AG10803 (cell line): Measurements from ENCODE around the gene DLG2.

Source experiments
- DNase-seq: peaks from one replicate; pipeline ENCODE4 v3.0.0; 2010; ENCODE audit warnings: low read depth
- H3K4me3 ChIP-seq: 2 replicates; pipeline ENCODE4 v1.5.1; 2011; ENCODE audit warnings: mild to moderate bottlenecking, low read length, control low read depth
- TF ChIP-seq, protein P1 (sequence below): conservative IDR thresholded peaks from 2 replicates; pipeline ENCODE4 v1.5.1; 2011; ENCODE audit warnings: mild to moderate bottlenecking, low read length, control low read depth, inconsistent platforms

Gene DLG2

GRCh38 chr11:85318573-85318972 is 308.6 kb downstream of the DLG2 start:
- DNase-seq: no peak
- H3K4me3 ChIP-seq: no peak overlapping the region
- TF ChIP-seq, protein P1, sequence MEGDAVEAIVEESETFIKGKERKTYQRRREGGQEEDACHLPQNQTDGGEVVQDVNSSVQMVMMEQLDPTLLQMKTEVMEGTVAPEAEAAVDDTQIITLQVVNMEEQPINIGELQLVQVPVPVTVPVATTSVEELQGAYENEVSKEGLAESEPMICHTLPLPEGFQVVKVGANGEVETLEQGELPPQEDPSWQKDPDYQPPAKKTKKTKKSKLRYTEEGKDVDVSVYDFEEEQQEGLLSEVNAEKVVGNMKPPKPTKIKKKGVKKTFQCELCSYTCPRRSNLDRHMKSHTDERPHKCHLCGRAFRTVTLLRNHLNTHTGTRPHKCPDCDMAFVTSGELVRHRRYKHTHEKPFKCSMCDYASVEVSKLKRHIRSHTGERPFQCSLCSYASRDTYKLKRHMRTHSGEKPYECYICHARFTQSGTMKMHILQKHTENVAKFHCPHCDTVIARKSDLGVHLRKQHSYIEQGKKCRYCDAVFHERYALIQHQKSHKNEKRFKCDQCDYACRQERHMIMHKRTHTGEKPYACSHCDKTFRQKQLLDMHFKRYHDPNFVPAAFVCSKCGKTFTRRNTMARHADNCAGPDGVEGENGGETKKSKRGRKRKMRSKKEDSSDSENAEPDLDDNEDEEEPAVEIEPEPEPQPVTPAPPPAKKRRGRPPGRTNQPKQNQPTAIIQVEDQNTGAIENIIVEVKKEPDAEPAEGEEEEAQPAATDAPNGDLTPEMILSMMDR: no peak

- H3K4me3 ChIP-seq: no peak overlapping the region
- TF ChIP-seq, protein P1: no peak
- DNase-seq: no peak
Measured at GRCh38 chr11:85316967-85317366, 310.2 kb downstream of the DLG2 start.

GRCh38 chr11:85313741-85314140 is 313.4 kb downstream of the DLG2 start:
- DNase-seq: no peak
- TF ChIP-seq, protein P1: no peak
- no peak overlapping the region for H3K4me3 ChIP-seq

- no peak overlapping the region for H3K4me3 ChIP-seq
- TF ChIP-seq, protein P1: no peak
- DNase-seq: no peak
Measured at GRCh38 chr11:85310479-85310878, 316.7 kb downstream of the DLG2 start.

DNA sequence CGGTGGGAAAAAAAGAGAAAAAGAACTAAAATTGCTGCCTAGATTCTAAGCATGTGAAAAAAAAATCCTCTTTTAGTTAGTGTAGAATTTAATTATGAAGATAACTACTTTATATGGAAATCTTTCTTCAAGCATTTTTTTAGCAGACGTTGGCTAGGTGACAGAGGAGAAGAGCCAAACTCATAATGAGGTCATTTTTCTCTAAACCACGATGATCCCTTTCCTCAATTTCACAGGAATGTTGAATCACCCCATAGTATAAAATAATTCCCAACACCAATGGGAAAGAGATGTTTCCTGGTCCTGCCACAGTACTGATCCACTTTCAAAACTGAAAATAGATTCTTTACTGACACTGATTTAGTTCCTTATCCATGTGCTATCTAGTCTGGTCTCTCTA is 319.8 kb downstream of the DLG2 start:
- TF ChIP-seq, protein P1: no peak
- H3K4me3 ChIP-seq: no peak overlapping the region
- DNase-seq: peak; percentile 35

DNA sequence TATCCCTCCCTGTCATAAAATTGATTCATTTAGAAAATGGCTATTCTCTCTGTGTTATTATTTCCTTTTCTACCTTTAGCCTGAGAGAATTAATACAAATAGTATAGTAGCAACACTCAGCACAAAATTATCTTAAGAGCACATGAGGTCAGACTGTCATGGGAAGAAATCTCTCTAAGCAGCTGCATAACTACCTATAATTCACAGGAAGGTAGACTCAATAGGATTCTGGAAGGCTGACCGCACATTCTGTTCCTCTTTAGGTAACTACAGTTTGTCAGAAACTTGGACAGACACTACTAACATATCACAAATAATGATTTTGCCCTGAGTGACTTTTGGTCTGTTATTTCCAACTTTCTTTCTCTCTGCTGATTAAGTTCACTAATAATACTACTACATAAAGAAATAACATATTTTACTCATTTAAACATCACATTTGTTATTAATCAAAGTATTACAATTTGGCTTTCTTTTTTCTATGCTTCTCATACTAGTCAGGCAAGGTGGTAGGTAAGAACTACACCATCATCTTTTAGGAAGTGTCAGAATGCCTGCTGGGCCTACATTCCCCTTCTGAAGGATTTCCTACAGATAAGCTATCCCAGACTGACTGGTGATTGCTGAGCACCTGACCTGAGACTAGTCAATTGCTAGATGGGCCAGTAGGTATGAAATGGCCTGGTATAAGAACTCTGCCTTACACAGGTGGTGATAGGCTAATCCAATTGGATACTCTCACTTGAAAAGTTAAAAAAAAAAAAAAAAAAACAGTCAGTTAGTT is 325.1 kb downstream of the DLG2 start:
- no peak overlapping the region for H3K4me3 ChIP-seq
- TF ChIP-seq, protein P1: no peak
- no peak for DNase-seq

- TF ChIP-seq, protein P1: no peak
- H3K4me3 ChIP-seq: no peak overlapping the region
- DNase-seq: peak; percentile 20
Measured at GRCh38 chr11:85299258-85299942, 327.7 kb downstream of the DLG2 start.
